Muscle layer of duodenum (tissue), 2 donors: Measurements from ENCODE around the gene ARF4.
A peak's percentile ranks its signal among the peaks of the same experiment; 100 is the strongest.

Source experiments
- H3K27ac ChIP-seq: one replicate; pipeline ENCODE4 v1.7.0; 2013; ENCODE audit warnings: mild to moderate bottlenecking, low read length
- H3K27me3 ChIP-seq: one replicate; pipeline ENCODE4 v1.7.0; 2013; ENCODE audit warnings: low read depth, mild to moderate bottlenecking, control low read depth, low read length
- H3K36me3 ChIP-seq, 2 donors: one replicate each; pipeline ENCODE4 v1.7.0; 2013; ENCODE audit warnings: low read length in 2 of 2, control low read depth in 1 of 2, mild to moderate bottlenecking in 1 of 2; ENCODE audit not compliant: insufficient read depth in 2 of 2, control insufficient read depth in 1 of 2
- H3K4me1 ChIP-seq, 2 donors: one replicate each; pipeline ENCODE4 v1.7.0; 2013; ENCODE audit warnings: low read length in 2 of 2, mild to moderate bottlenecking in 2 of 2, control low read depth in 1 of 2, moderate library complexity in 1 of 2; ENCODE audit not compliant: insufficient read depth in 2 of 2, control insufficient read depth in 1 of 2
- H3K4me3 ChIP-seq, 2 donors: one replicate each; pipeline ENCODE4 v1.7.0; 2013; ENCODE audit warnings: low read length in 2 of 2, low read depth in 1 of 2, mild to moderate bottlenecking in 1 of 2
- H3K9me3 ChIP-seq, 2 donors: one replicate each; pipeline ENCODE4 v1.7.0; 2013; ENCODE audit warnings: low read length in 2 of 2, control low read depth in 1 of 2, mild to moderate bottlenecking in 1 of 2; ENCODE audit not compliant: control insufficient read depth in 1 of 2
- donor health status: healthy.

Gene ARF4

DNA sequence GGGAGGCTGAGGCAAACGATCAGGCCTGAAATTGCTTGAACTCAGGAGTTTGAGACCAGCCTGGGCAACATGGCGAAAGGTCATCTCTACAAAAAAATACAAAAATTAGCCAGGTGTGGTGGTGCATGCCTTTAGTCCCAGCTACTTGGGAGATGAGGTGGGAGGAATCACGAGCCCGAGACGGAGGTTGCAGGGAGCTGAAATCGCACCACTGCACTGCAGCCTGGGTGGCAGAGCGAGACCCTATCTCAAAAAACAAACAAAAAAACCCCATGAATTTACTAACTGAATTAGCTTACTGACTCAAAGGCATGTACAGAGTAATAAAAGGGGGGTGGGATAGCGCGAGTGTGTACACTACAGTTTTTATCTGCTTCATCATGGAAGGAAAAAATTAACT lies 19.3 kb downstream of the ARF4 start:
- Histone ChIP-seq H3K36me3 (peaks cover 39 to 43% of the 10 kb centered on the region in 2 donors), H3K9me3 (no peaks in the 10 kb centered on the region), H3K27me3 (no peaks in the 10 kb centered on the region), H3K27ac (no peak overlapping the region), H3K4me1 (peaks cover 1 to 19% of the 10 kb centered on the region in 2 donors), H3K4me3 (no peak overlapping the region)

DNA sequence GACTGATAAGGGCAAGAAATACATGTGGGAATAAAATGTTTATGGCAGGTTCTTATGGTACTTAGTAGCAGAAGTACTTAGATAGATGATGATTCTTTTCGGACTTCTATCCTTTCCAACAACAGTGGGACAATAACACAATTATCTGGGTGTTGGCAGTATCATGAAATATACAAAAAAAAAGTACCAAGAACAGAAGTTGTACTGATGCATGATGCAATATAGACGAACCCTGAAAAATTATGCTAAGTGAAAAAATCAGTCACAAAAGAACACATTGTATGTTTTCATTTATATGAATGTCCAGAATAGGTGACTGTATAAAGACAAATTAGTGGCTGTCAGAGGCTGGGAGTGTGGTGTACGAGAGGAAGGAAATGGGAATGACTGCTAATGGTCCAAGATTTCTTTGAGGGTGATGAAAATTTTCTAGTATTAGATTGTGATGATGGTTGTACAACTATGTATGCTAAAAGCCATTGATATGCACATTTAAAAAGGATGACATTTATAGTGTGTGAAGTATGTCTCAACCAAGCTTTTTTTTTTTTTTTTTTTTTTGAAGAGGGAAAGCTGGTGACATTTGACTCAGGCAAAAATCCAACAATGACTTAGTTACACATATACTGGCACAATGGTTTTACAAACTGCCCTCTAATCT lies 21.0 kb downstream of the ARF4 start:
- Histone ChIP-seq H3K4me3 (no peak overlapping the region), H3K36me3 (peaks cover 39 to 46% of the 10 kb centered on the region in 2 donors), H3K9me3 (no peaks in the 10 kb centered on the region), H3K27me3 (no peaks in the 10 kb centered on the region), H3K27ac (no peak overlapping the region), H3K4me1 (peaks cover 0 to 18% of the 10 kb centered on the region in 2 donors)

DNA sequence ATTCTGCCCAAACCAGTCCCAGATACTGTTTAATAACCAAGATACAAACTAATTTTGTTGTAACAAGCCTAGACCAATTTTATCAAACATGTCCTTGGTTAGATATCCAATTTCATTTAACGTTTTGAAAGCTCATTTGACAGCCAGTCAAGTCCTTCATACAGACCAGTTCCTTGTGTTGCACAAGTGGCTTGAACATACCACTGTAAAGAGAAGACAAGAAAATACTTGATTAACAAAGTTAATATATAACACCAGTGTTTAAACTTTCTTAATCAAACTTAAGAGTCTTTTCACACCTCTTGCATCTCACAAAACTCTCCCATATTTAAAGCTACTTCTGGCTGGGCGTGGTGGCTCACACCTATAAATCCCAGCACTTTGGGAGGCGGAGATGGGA lies 25.0 kb downstream of the ARF4 start:
- H3K9me3 ChIP-seq = no peaks in the 10 kb centered on the region
- H3K27me3 ChIP-seq = no peaks in the 10 kb centered on the region
- H3K27ac ChIP-seq = no peak overlapping the region
- no peak overlapping the region for H3K4me3 ChIP-seq
- H3K36me3 ChIP-seq = peaks cover 33 to 43% of the 10 kb centered on the region in 2 donors
- peaks cover 0 to 16% of the 10 kb centered on the region in 2 donors for H3K4me1 ChIP-seq

- peaks cover 30 to 37% of the 10 kb centered on the region in 2 donors for H3K36me3 ChIP-seq
- H3K27ac ChIP-seq = no peak overlapping the region
- H3K4me3 ChIP-seq = no peak overlapping the region
- H3K9me3 ChIP-seq = no peaks in the 10 kb centered on the region
- no peaks in the 10 kb centered on the region for H3K27me3 ChIP-seq
- H3K4me1 ChIP-seq = peaks cover 0 to 3% of the 10 kb centered on the region in 2 donors
These were observed 26.3 kb downstream of the ARF4 start for GRCh38 chr3:57570878-57571277.

- Histone ChIP-seq H3K36me3 (peaks cover 24 to 30% of the 10 kb centered on the region in 2 donors), H3K9me3 (no peaks in the 10 kb centered on the region), H3K27ac (no peak overlapping the region), H3K4me3 (no peak overlapping the region), H3K27me3 (no peaks in the 10 kb centered on the region), H3K4me1 (no peaks in the 10 kb centered on the region)
These were observed 27.2 kb downstream of the ARF4 start for GRCh38 chr3:57569859-57570450.

- H3K4me3 ChIP-seq = no peak overlapping the region
- no peaks in the 10 kb centered on the region for H3K9me3 ChIP-seq
- H3K4me1 ChIP-seq = peaks cover 4 to 30% of the 10 kb centered on the region in 2 donors
- no peaks in the 10 kb centered on the region for H3K27me3 ChIP-seq
- no peak overlapping the region for H3K27ac ChIP-seq
- peaks cover 14 to 22% of the 10 kb centered on the region in 2 donors for H3K36me3 ChIP-seq
These were observed 37.6 kb downstream of the ARF4 start for GRCh38 chr3:57559526-57559925.

- no peaks in the 10 kb centered on the region for H3K27me3 ChIP-seq
- H3K4me1 ChIP-seq = peaks cover 4 to 30% of the 10 kb centered on the region in 2 donors
- no peaks in the 10 kb centered on the region for H3K9me3 ChIP-seq
- peak overlapping the region; percentile 87 to 94 for H3K4me3 ChIP-seq
- peak overlapping the region; percentile 90 for H3K27ac ChIP-seq
- H3K36me3 ChIP-seq = peaks cover 12 to 18% of the 10 kb centered on the region in 2 donors
These were observed 40.0 kb downstream of the ARF4 start for GRCh38 chr3:57557085-57557537.

DNA sequence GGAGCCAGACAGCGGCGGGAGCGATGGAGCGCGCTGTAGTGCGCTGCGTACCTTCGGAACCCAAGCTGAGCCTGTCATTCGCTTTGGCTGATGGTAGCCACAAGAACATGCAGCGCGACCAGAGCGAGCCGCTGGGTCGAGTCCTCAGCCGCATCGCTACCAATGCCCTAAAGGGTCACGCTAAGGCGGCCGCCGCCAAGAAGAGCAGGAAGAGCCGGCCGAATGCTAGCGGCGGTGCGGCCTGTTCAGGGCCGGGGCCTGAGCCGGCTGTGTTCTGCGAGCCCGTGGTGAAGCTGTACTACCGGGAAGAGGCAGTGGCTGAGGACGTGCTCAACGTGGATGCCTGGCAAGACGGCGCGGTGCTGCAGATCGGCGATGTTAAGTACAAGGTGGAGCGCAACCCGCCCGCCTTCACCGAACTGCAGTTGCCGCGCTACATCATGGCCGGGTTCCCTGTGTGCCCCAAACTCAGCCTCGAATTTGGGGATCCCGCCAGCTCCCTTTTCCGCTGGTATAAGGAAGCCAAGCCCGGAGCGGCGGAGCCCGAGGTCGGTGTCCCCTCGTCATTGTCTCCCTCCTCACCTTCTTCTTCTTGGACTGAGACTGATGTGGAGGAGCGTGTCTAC lies 40.6 kb downstream of the ARF4 start:
- H3K27ac ChIP-seq = peak overlapping the region; percentile 90
- H3K36me3 ChIP-seq = peaks cover 6 to 16% of the 10 kb centered on the region in 2 donors
- peak overlapping the region; percentile 87 to 94 for H3K4me3 ChIP-seq
- H3K27me3 ChIP-seq = no peaks in the 10 kb centered on the region
- H3K9me3 ChIP-seq = no peaks in the 10 kb centered on the region
- peaks cover 0 to 30% of the 10 kb centered on the region in 2 donors for H3K4me1 ChIP-seq

GRCh38 chr3:57555738-57556458 lies 41.2 kb downstream of the ARF4 start, which contains the start of gene PDE12:
PDE12 (plus strand) TSS chr3:57556274; CDS start chr3:57556380, 106 bp downstream.
- Histone ChIP-seq H3K27me3 (no peaks in the 10 kb centered on the region), H3K36me3 (peaks cover 4 to 16% of the 10 kb centered on the region in 2 donors), H3K4me1 (peaks cover 0 to 30% of the 10 kb centered on the region in 2 donors), H3K4me3 (peak within 1 kb of the TSS; percentile 87 to 94), H3K9me3 (no peaks in the 10 kb centered on the region), H3K27ac (peak within 1 kb of the TSS; percentile 90)

DNA sequence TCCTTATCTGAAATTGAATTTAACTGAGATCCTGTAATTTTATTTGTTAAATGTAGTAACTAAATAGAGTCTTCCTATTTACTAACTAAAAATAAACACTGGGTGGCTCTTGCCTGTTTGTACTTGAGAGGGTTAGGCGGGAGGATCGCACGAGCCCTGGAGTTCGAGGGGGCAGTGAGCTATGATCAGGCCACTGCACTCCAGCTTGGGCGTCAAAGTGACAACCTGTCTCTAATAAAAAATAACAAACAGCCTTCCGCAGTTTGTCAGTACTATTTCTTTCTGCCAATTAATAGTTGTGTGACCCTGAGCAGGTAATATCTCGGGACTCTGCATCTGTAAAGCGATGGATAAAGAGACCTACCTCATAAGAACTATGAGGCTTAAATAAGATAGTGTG lies 41.8 kb downstream of the ARF4 start:
- Histone ChIP-seq H3K9me3 (no peaks in the 10 kb centered on the region), H3K4me3 (peak overlapping the region; percentile 87 to 94), H3K36me3 (peaks cover 4 to 16% of the 10 kb centered on the region in 2 donors), H3K4me1 (peaks cover 0 to 30% of the 10 kb centered on the region in 2 donors), H3K27me3 (no peaks in the 10 kb centered on the region), H3K27ac (peak overlapping the region; percentile 90)

DNA sequence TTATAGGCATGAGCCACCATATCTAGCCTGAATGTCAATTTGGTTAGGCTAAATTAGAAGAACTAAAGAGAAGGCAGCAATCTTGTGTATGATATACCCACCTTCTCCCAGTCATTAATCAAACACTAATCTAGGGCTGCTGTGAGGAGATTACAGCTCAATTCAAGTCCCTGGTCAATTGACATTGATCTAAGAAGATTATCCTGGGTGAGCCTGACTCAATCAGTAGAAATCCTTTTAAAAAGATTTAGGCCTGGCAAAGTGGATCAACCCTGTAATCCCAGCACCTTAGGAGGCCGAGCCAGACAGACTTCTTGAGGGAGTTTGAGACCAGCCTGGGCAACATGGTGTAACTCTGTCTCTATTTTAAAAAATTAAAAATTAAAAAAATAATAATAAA lies 50.5 kb downstream of the ARF4 start:
- no peak overlapping the region for H3K27ac ChIP-seq
- no peaks in the 10 kb centered on the region for H3K9me3 ChIP-seq
- no peaks in the 10 kb centered on the region for H3K27me3 ChIP-seq

More for the DNA sequence above, 50.5 kb downstream of the ARF4 start:
- peaks cover 0 to 7% of the 10 kb centered on the region in 2 donors for H3K4me1 ChIP-seq
- H3K36me3 ChIP-seq = no peaks in the 10 kb centered on the region
- H3K4me3 ChIP-seq = no peak overlapping the region
